Measurements from ENCODE around the gene GPD1.
"Not testable (repeated sequence)": the region's sequence is repeated elsewhere in the genome, so short reads cannot be mapped to it uniquely, and the experiment has no call there.

The GPD1 gene

GRCh38 chr12:50132505-50133135, 28.8 kb downstream of the GPD1 start:
- H3K4me3 ChIP-seq (replicated peaks in 1 of 2; ENCODE audit: low read depth in 2 of 2, low read length in 2 of 2), result no peak overlapping the region
- DNase-seq (ENCODE audit: low read depth in 2 of 2), result peak in 1 of 2 donors; percentile 78
- peak; percentile 52 for TF ChIP-seq CTCF (IDR thresholded peaks at IDR 0.05; ENCODE audit: low read depth, low read length)

GRCh38 chr12:50142993-50143392, 39.2 kb downstream of the GPD1 start:
- no peak overlapping the region for H3K4me3 ChIP-seq (replicated peaks in 1 of 2; ENCODE audit: low read depth in 2 of 2, low read length in 2 of 2)
- no peak for TF ChIP-seq CTCF (IDR thresholded peaks at IDR 0.05; ENCODE audit: low read depth, low read length)
- no peak for DNase-seq (ENCODE audit: low read depth in 2 of 2)

GRCh38 chr12:50145439-50145838, 41.6 kb downstream of the GPD1 start:
- TF ChIP-seq CTCF (IDR thresholded peaks at IDR 0.05; ENCODE audit: low read depth, low read length), result no peak
- H3K4me3 ChIP-seq (replicated peaks in 1 of 2; ENCODE audit: low read depth in 2 of 2, low read length in 2 of 2), result no peak overlapping the region
- no peak for DNase-seq (ENCODE audit: low read depth in 2 of 2)

GRCh38 chr12:50147281-50147680, 43.5 kb downstream of the GPD1 start:
- DNase-seq (ENCODE audit: low read depth in 2 of 2), result no peak
- H3K4me3 ChIP-seq (replicated peaks in 1 of 2; ENCODE audit: low read depth in 2 of 2, low read length in 2 of 2), result no peak overlapping the region
- no peak for TF ChIP-seq CTCF (IDR thresholded peaks at IDR 0.05; ENCODE audit: low read depth, low read length)

- DNase-seq (ENCODE audit: low read depth in 2 of 2); H3K4me3 ChIP-seq (replicated peaks in 1 of 2; ENCODE audit: low read depth in 2 of 2, low read length in 2 of 2): not testable (repeated sequence)
These were observed 44.2 kb downstream of the GPD1 start for GRCh38 chr12:50148011-50148410.

- no peak for DNase-seq (ENCODE audit: low read depth in 2 of 2)
- no peak for TF ChIP-seq CTCF (IDR thresholded peaks at IDR 0.05; ENCODE audit: low read depth, low read length)
- H3K4me3 ChIP-seq (replicated peaks in 1 of 2; ENCODE audit: low read depth in 2 of 2, low read length in 2 of 2), result no peak overlapping the region
These were observed 45.5 kb downstream of the GPD1 start for GRCh38 chr12:50149311-50149710.

GRCh38 chr12:50151047-50151687, 47.4 kb downstream of the GPD1 start:
- TF ChIP-seq CTCF (IDR thresholded peaks at IDR 0.05; ENCODE audit: low read depth, low read length), result no peak
- no peak overlapping the region for H3K4me3 ChIP-seq (replicated peaks in 1 of 2; ENCODE audit: low read depth in 2 of 2, low read length in 2 of 2)
- DNase-seq (ENCODE audit: low read depth in 2 of 2), result peak; percentile 25 to 65

- DNase-seq (ENCODE audit: low read depth in 2 of 2); H3K4me3 ChIP-seq (replicated peaks in 1 of 2; ENCODE audit: low read depth in 2 of 2, low read length in 2 of 2): not testable (repeated sequence)
These were observed 51.1 kb downstream of the GPD1 start for GRCh38 chr12:50154947-50155346.
